SK-N-SH treated with all-trans-retinoic acid at 6 μM for 48 hours (cell line): ENCODE data around the gene PGGHG.

Experiments
- CREB5 ChIP-seq: fragments of 250-450 bp; sonication (Bioruptor Pico); IDR thresholded peaks from 2 replicates; pipeline ENCODE4 v1.5.1; 2020; ENCODE audit warnings: low read depth, mild to moderate bottlenecking, moderate library complexity
- ESRRG ChIP-seq: fragments of 250-450 bp; sonication (Bioruptor Pico); IDR thresholded peaks from 2 replicates; pipeline ENCODE4 v1.6.1; 2021; ENCODE audit warnings: mild to moderate bottlenecking
- PATZ1 ChIP-seq: fragments of 250-450 bp; sonication (Bioruptor Pico); IDR thresholded peaks from 2 replicates; pipeline ENCODE4 v1.8.0; 2020; ENCODE audit warnings: mild to moderate bottlenecking, moderate library complexity, borderline replicate concordance
- ZFP3 ChIP-seq: fragments of 250-450 bp; sonication (Bioruptor Pico); IDR thresholded peaks from 2 replicates; pipeline ENCODE4 v1.5.0; 2020; ENCODE audit warnings: mild to moderate bottlenecking, moderate library complexity

- no peak for TF ChIP-seq PATZ1
- no peak for TF ChIP-seq ESRRG
- no peak for TF ChIP-seq ZFP3 (CRISPR knock-in tag)
- no peak for TF ChIP-seq CREB5 (CRISPR knock-in tag)
Observed at GRCh38 chr11:290621-291231, 1.8 kb downstream of the PGGHG start.
